ENCODE results near the gene PANX1.
"Not testable (repeated sequence)": the region's sequence is repeated elsewhere in the genome, so short reads cannot be mapped to it uniquely, and the experiment has no call there.

Gene PANX1

DNA sequence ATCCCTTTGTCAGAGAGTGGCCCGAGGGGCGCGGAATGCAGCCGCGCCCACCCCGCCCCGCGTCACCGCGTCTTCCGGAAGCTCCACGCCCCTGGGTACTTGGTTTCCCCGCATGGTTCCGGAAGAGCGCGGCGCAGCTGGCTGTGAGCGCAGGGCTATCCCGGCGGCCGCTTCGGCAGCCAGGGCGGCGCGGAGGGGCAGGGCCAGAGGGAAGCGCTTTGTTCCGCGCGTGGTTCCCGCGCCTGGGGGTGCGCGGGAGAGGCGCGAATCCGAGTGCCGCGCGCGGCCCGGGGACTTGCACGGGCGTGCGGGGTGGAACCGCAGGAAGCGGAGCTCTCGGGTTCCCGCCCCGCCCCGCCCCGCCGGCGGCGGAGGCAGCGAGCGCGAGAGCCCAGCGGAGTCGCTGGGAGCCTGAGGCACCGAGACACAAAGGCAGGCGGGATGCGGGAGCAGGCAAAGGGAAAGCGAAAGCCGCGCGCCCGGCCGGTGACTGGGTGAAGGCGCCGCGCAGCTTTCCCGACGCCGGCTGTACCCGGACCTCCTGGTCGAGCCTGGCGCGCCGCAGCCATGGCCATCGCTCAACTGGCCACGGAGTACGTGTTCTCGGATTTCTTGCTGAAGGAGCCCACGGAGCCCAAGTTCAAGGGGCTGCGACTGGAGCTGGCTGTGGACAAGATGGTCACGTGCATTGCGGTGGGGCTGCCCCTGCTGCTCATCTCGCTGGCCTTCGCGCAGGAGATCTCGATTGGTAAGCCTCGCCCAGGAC lies at the start of gene PANX1:
PANX1 (plus strand) TSS at position 96 of the 766 bp plus-strand sequence; CDS start at position 568, 472 bp downstream.
- peak; percentile 91 for DNase-seq

DNA sequence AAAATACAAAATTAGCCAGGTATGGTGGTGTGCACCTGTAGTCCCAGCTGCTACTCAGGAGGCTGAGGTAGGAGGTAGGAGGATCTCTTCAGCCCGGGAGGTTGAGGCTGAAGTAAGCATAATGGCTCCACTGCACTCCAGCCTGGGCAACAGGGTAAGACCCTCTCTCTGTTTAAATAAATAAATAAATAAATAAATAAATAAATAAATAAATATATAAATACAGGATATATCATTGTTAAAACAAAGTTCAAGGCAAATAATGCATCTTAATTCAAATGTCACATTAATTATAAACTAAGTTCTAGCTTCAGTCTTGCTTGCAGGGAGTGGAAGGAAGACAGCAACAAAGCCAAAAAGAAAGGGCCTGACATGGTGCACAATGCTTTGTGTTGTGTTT lies 44.5 kb upstream of the PANX1 start:
- DNase-seq: no peak

GRCh38 chr11:94088906-94089305 lies 39.7 kb upstream of the PANX1 start:
- DNase-seq: no peak

GRCh38 chr11:94089341-94089740 lies 39.3 kb upstream of the PANX1 start:
- DNase-seq: no peak

DNA sequence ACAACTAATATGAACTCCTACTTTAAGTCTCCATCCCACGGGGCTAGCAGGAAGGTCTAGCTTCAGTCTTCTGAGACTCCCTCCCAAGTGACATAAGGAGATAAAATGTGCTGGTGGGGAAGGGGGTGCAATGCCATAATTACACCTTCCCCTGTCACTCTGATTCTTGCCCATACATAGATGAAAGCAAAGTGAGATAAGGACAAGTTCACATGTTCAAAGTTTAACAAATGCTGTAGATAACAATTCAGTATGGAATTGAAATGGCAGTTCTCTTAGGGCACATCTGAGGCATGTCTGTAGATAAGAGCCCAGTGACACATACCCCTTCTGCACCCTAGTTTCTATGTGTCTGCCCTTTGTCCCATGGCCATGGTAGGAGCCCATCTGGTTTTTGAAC lies 38.2 kb upstream of the PANX1 start:
- no peak for DNase-seq

- no peak for DNase-seq
Observed at GRCh38 chr11:94091091-94091490, 37.5 kb upstream of the PANX1 start.

DNA sequence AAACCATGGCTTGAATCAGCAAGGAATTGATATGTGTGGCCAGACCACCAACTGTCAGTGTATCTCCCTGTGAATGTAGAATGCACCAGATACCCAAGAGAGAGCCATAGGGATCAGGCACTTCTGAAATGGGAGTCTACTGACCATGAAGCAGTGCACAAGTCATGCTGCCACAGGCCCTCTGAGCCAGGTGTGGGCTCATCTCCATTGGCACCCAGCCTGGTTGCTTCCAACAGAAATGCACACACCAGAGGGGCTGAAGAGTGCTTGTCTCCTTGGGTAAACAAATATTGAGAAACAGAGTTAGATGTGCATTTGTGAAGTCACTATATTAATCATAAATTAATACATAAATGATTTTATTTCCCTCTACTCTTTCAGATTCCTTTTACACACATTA lies 28.4 kb upstream of the PANX1 start:
- no peak for DNase-seq

GRCh38 chr11:94103471-94103870 lies 25.2 kb upstream of the PANX1 start:
- no peak for DNase-seq

GRCh38 chr11:94104734-94105133 lies 23.9 kb upstream of the PANX1 start:
- DNase-seq: no peak

DNA sequence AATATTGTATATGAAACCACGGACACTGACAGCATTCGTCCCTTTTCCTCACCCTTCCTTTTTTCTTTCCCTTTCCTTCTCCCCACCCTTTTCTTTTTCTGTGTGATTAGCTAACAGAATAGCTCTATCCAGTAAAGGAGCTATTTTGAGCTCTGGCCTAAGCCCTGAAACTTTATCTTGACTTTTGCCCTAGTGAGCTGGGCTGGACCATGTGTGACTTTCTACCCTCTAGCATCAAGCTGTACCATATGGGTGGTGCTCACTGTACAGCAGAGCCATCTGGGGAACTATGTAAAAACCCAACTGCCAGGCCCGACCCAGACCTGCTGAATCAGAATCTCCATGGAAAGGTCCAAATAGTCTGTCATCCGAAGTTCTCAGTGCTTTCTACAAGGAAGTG lies 21.9 kb upstream of the PANX1 start:
- no peak for DNase-seq

DNA sequence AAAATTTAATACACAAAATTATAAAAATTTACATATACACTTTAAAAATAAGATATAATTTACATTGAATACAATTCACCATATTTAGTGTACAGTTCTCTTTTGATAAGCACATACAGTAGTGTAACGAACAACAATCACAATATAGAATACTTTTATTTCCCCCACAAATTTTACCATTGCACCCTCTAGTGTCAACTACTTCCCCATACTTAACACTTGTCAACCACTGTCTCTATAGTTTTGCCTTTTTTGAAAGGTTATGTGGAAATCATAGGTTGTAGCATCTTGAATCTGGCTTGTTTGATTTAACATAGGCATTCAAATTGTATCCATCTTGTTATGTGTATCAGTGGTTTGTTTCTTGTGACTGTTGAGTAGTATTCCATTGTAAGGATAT lies 21.3 kb upstream of the PANX1 start:
- no peak for DNase-seq

GRCh38 chr11:94111241-94111640 lies 17.4 kb upstream of the PANX1 start:
- no peak for DNase-seq

- DNase-seq: no peak
Observed at GRCh38 chr11:94111660-94112059, 17.0 kb upstream of the PANX1 start.

DNA sequence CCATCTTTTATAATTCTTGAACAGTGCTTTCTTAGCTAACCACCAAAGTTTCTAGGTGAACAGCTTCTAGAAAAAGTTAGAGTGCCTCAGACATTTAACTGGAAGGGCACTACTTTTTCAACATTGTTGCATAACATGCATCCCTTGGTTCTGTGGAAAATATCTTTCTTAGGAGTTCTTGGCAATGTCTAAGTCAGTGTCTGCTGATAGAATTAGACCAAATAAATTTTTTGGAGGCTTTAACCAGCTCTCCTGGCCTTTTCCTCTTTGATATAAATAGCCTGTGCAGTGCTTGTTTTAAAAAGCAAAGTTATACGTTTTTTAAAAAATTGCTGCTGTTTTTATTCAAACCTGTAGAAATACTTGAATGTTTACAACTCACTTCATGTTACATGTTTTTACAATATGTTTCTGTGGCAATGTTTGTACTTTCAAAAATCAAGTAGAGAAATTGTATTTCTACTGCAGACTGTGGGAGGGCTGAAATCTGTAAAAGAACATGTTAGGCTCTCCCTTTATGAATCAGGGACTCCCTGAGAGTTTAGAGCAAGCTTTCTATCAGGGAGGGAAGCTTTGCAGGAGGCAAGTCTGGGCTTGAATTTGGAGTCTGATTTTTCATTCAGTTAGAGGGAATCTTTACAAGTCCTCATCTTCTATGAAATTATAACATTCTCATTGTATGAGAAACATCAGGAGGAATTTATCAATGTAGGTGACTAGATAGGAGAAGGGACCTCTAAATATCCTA lies 16.3 kb upstream of the PANX1 start:
- no peak for DNase-seq

DNA sequence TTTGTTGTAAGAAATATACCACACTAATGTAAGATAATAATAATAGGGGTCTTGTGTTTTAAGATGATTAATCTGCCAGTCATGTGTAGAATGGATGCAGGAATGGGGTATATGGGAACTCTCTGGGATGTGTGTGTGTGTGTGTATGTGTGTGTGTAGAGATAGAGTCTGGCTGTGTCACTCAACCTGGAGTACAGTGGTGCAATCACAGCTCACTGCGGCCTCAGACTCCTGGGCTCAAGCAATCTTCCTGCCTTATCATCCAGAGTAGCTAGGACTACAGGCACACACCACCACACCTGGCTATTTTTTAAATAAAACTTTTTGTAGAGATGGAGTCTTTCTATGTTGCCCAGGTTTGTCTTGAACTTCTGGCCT lies 11.5 kb upstream of the PANX1 start:
- no peak for DNase-seq

DNA sequence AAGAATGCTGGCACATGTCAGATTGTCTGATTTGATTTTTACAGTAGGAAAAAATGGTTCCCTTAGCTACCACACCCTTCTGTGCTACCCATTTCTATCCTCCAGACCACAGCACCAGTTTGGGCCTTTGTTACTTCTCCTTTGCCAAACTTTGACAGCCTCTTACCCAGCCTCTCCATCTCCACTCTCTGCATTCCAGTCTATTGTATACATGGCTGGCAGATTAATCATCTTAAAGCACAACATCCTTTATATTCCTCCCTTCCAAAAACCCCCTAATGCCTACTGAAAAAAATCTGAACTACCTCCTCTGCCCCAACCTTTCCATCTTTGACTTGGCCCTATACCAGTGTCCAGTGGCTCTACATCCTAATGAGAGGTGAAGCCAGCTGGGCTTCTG lies 10.8 kb upstream of the PANX1 start:
- no peak for DNase-seq

- DNase-seq: not testable (repeated sequence)
Observed at GRCh38 chr11:94119676-94120075, 9.0 kb upstream of the PANX1 start.

GRCh38 chr11:94120516-94120915 lies 8.1 kb upstream of the PANX1 start:
- DNase-seq: not testable (repeated sequence)

- no peak for DNase-seq
Observed at GRCh38 chr11:94120946-94121345, 7.7 kb upstream of the PANX1 start.

- no peak for DNase-seq
Observed at GRCh38 chr11:94125407-94126115, 3.1 kb upstream of the PANX1 start.

DNA sequence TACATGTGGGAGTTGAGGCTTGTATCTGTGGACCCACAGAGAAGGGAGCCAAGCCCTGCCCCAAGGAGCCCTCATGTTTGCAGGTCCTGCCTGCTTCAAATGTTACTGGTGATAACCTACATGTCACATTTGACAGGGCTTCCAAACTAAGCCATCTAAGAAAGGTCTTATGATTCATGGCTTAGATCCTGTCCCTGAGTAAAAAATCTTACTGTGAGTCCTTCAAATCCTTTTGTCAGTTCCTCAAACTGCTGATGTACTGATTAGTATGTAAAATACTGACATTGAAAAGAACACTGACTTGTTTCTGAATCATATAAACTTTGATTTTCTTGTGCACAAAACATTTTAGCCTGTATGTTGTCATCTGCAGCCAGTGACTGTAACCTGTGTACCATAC lies 1.0 kb upstream of the PANX1 start:
- no peak for DNase-seq

DNA sequence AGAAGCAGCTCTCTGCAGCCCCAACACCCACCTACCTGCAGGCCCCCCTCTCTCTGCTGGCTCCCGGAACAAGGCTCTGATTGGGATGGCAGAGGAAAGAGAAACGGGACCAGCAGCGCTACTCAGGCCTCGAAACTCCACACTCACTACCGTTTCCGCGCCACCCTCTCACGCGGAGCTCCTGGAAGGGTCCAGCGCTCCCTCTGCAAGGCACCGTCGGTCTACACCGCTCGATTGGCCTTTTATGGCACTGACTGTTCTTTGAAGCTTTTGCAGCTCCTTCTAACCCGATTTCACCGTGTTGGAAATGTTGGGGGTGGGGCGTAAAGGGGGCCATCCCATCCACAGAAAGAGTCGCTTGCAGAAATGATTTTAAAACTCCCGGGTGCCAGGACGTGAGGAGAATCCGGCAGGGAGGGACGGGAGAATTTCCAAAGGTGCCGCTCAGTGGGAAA lies 323 bp upstream of the PANX1 start:
- peak; percentile 48 for DNase-seq

DNA sequence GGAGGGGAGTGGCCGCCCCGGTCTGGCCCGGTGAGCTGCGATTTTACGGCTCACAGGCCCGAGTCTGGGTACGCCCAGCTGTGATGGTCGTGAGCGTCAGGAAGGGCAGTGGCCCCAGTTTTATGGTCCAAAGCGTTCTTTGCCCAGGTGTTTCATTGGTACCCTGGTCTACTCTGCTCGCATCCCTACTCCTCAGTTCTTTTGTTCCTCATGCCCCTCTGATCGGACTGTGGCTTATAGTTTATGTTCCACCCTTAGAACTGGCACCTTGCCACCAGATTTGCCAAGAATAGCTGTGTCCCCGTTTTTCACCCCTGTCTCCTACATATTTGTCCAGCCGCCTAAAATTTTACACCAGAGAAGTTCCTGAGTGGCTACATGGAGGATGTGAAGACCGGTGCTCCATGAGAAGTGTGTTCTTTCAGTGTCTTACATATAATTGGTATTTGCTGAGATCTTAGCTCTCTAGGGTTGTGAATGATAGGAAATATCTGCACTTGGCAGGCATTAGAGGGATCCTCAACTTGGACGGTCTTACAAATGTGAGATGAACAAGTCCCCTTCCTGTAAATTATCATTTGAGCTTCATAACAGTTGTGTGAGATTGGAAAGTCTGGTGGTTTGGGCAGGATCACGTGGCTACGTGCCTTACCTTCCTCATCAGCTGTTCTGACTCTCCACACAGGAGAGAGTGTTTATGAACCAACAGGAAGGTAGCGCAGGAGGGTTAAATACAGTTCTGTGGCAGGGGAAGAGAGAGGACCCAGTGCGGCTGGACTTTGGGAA lies 1.1 kb downstream of the PANX1 start:
- peak; percentile 59 for DNase-seq

Measured in kidney glomerular epithelial cell (primary cell).